Measurements from ENCODE around the gene GLS.
A peak's percentile ranks its signal among the peaks of the same experiment; 100 is the strongest.

GLS gene

GRCh38 chr2:190908532-190908931 lies 27.9 kb downstream of the GLS start:
- in situ Hi-C loops (cut with HindIII; ENCODE audit: low sequenced_read_pairs), result no loop called here
- no peak for TF ChIP-seq CTCF (IDR thresholded peaks at IDR 0.05; ENCODE audit: low read depth, low read length, missing control alignments)
- no peak overlapping the region for H3K4me3 ChIP-seq (ENCODE audit: low read depth, low read length)
- DNase-seq (ENCODE audit: low read depth), result no peak

- in situ Hi-C loops (cut with HindIII; ENCODE audit: low sequenced_read_pairs), result no loop called here
- no peak for DNase-seq (ENCODE audit: low read depth)
- no peak for TF ChIP-seq CTCF (IDR thresholded peaks at IDR 0.05; ENCODE audit: low read depth, low read length, missing control alignments)
- no peak overlapping the region for H3K4me3 ChIP-seq (ENCODE audit: low read depth, low read length)
These were observed 29.1 kb downstream of the GLS start for GRCh38 chr2:190909680-190910079.

GRCh38 chr2:190910341-190911136 lies 29.9 kb downstream of the GLS start:
- no peak for TF ChIP-seq CTCF (IDR thresholded peaks at IDR 0.05; ENCODE audit: low read depth, low read length, missing control alignments)
- H3K4me3 ChIP-seq (ENCODE audit: low read depth, low read length), result no peak overlapping the region
- in situ Hi-C loops (cut with HindIII; ENCODE audit: low sequenced_read_pairs), result no loop called here
- no peak for DNase-seq (ENCODE audit: low read depth)

GRCh38 chr2:190911813-190912212 lies 31.2 kb downstream of the GLS start:
- no peak for TF ChIP-seq CTCF (IDR thresholded peaks at IDR 0.05; ENCODE audit: low read depth, low read length, missing control alignments)
- no peak for DNase-seq (ENCODE audit: low read depth)
- in situ Hi-C loops (cut with HindIII; ENCODE audit: low sequenced_read_pairs), result no loop called here
- no peak overlapping the region for H3K4me3 ChIP-seq (ENCODE audit: low read depth, low read length)

- no peak for TF ChIP-seq CTCF (IDR thresholded peaks at IDR 0.05; ENCODE audit: low read depth, low read length, missing control alignments)
- no peak overlapping the region for H3K4me3 ChIP-seq (ENCODE audit: low read depth, low read length)
- in situ Hi-C loops (cut with HindIII; ENCODE audit: low sequenced_read_pairs), result no loop called here
- peak; percentile 18 for DNase-seq (ENCODE audit: low read depth)
These were observed 32.1 kb downstream of the GLS start for GRCh38 chr2:190912726-190913125.

- TF ChIP-seq CTCF (IDR thresholded peaks at IDR 0.05; ENCODE audit: low read depth, low read length, missing control alignments), result no peak
- no peak overlapping the region for H3K4me3 ChIP-seq (ENCODE audit: low read depth, low read length)
- no peak for DNase-seq (ENCODE audit: low read depth)
- in situ Hi-C loops (cut with HindIII; ENCODE audit: low sequenced_read_pairs), result no loop called here
These were observed 33.1 kb downstream of the GLS start for GRCh38 chr2:190913725-190914124.
